ENCODE measurements around the gene ACOT8.
"Not testable (repeated sequence)": the region's sequence is repeated elsewhere in the genome, so short reads cannot be mapped to it uniquely, and the experiment has no call there.

Gene ACOT8

GRCh38 chr20:45850926-45851325, 6.3 kb downstream of the ACOT8 start:
- DNase-seq, result peak; percentile 70

- DNase-seq, result no peak
Measured at GRCh38 chr20:45850238-45850637, 7.0 kb downstream of the ACOT8 start.

- no peak for DNase-seq
Measured at GRCh38 chr20:45848969-45849582, 8.1 kb downstream of the ACOT8 start.

GRCh38 chr20:45848421-45848820, 8.8 kb downstream of the ACOT8 start:
- DNase-seq, result no peak

- no peak for DNase-seq
Measured at GRCh38 chr20:45845452-45845851, 11.7 kb downstream of the ACOT8 start.

- no peak for DNase-seq
Measured at GRCh38 chr20:45843506-45843905, 13.7 kb downstream of the ACOT8 start.

- DNase-seq, result no peak
Measured at GRCh38 chr20:45842169-45842812, 14.9 kb downstream of the ACOT8 start.

- DNase-seq, result no peak
Measured at GRCh38 chr20:45841407-45842129, 15.6 kb downstream of the ACOT8 start.

GRCh38 chr20:45840700-45841198, 16.4 kb downstream of the ACOT8 start:
- DNase-seq, result no peak

- peak; percentile 52 for DNase-seq
Measured at GRCh38 chr20:45836841-45837240, 20.4 kb downstream of the ACOT8 start.

GRCh38 chr20:45835825-45836224, 21.4 kb downstream of the ACOT8 start:
- no peak for DNase-seq

- no peak for DNase-seq
Measured at GRCh38 chr20:45835329-45835765, 21.8 kb downstream of the ACOT8 start.

- no peak for DNase-seq
Measured at GRCh38 chr20:45834797-45835161, 22.4 kb downstream of the ACOT8 start.

- DNase-seq, result no peak
Measured at GRCh38 chr20:45833883-45834796, 23.1 kb downstream of the ACOT8 start.

- DNase-seq, result peak; percentile 44
Measured at GRCh38 chr20:45833030-45833882, 23.9 kb downstream of the ACOT8 start, which contains the start of gene SNX21. SNX21 (plus strand) TSS chr20:45833799; CDS start chr20:45833920, 121 bp downstream.

GRCh38 chr20:45832619-45833018, 24.6 kb downstream of the ACOT8 start:
- DNase-seq, result peak; percentile 26

GRCh38 chr20:45829673-45830106, 27.5 kb downstream of the ACOT8 start:
- DNase-seq, result not testable (repeated sequence)

- no peak for DNase-seq
Measured at GRCh38 chr20:45828589-45828988, 28.6 kb downstream of the ACOT8 start.

- DNase-seq, result no peak
Measured at GRCh38 chr20:45827712-45828111, 29.5 kb downstream of the ACOT8 start.

GRCh38 chr20:45827030-45827652, 30.1 kb downstream of the ACOT8 start, which contains the start of gene TNNC2:
TNNC2 (minus strand) TSS chr20:45827312; CDS start chr20:45827248, 64 bp downstream.
- no peak for DNase-seq

All from OCI-M1 (cell line).